Sigmoid colon (tissue), 4 donors: ENCODE data around the gene F2RL1.

Source experiments
- EP300 ChIP-seq, 4 donors: sonication (generic); formaldehyde crosslinking; IDR thresholded peaks; one replicate each; pipeline ENCODE4 v1.6.1; 2017; ENCODE audit warnings: antibody characterized with exemption in 4 of 4
- POLR2A ChIP-seq, 2 donors: fragments of 450-650 bp; IDR thresholded peaks; one replicate each; pipeline ENCODE4 v1.6.1; 2016; ENCODE audit warnings: antibody characterized with exemption in 2 of 2, mild to moderate bottlenecking in 2 of 2, moderate library complexity in 2 of 2
- POLR2AphosphoS5 ChIP-seq, 4 donors: sonication (generic); formaldehyde crosslinking; IDR thresholded peaks; one replicate each; pipeline ENCODE4 v1.6.1; 2017; ENCODE audit warnings: antibody characterized with exemption in 4 of 4
- TF ChIP-seq, protein P1 (sequence below), 4 experiments: fragments of 450-650 bp in 3 of 4; fragments of 200-600 bp in 1 of 4; IDR thresholded peaks; one replicate each; pipeline ENCODE4 v1.5.1; 2016 to 2019; ENCODE audit warnings: antibody characterized with exemption in 4 of 4, mild to moderate bottlenecking in 3 of 4, moderate library complexity in 2 of 4

DNA sequence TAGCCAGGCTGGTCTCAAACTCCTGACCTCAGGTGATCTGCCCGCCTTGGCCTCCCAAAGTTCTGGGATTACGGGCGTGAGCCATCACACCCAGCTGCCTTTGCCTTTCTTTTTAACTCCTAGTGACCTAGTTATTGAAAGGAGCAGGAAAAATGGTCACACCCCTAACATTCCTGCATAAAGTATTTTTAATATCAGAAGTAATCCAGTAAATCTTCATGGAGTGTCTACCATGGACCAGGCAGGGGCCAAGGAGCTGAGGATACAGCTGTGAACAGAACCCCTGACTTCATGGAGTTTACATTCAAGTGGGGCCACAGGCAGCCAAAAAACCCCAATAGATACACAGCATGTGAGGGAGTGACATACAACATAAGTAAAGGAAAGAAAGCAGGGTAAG is 18.3 kb upstream of the F2RL1 start:
- TF ChIP-seq, protein P1, sequence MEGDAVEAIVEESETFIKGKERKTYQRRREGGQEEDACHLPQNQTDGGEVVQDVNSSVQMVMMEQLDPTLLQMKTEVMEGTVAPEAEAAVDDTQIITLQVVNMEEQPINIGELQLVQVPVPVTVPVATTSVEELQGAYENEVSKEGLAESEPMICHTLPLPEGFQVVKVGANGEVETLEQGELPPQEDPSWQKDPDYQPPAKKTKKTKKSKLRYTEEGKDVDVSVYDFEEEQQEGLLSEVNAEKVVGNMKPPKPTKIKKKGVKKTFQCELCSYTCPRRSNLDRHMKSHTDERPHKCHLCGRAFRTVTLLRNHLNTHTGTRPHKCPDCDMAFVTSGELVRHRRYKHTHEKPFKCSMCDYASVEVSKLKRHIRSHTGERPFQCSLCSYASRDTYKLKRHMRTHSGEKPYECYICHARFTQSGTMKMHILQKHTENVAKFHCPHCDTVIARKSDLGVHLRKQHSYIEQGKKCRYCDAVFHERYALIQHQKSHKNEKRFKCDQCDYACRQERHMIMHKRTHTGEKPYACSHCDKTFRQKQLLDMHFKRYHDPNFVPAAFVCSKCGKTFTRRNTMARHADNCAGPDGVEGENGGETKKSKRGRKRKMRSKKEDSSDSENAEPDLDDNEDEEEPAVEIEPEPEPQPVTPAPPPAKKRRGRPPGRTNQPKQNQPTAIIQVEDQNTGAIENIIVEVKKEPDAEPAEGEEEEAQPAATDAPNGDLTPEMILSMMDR (IDR thresholded peaks at IDR 0.05) = no peak
- TF ChIP-seq POLR2A (IDR thresholded peaks at IDR 0.05) (no peak), EP300 (IDR thresholded peaks at IDR 0.05) (no peak), POLR2AphosphoS5 (IDR thresholded peaks at IDR 0.05) (no peak)
